GM19467 (cell line): ENCODE measurements around the gene PLCH2.
"Not testable (repeated sequence)": the region's sequence is repeated elsewhere in the genome, so short reads cannot be mapped to it uniquely, and the experiment has no call there.

Experiments
- ATAC-seq: cut with Tn5 transposase; IDR thresholded peaks from one replicate; pipeline ENCODE4 v1.9.1; 2021; ENCODE audit warnings: mild to moderate bottlenecking, moderate library complexity; ENCODE audit not compliant: unreplicated experiment

Gene PLCH2

GRCh38 chr1:2543543-2544092 lies 67.5 kb downstream of the PLCH2 start:
- ATAC-seq = no peak

DNA sequence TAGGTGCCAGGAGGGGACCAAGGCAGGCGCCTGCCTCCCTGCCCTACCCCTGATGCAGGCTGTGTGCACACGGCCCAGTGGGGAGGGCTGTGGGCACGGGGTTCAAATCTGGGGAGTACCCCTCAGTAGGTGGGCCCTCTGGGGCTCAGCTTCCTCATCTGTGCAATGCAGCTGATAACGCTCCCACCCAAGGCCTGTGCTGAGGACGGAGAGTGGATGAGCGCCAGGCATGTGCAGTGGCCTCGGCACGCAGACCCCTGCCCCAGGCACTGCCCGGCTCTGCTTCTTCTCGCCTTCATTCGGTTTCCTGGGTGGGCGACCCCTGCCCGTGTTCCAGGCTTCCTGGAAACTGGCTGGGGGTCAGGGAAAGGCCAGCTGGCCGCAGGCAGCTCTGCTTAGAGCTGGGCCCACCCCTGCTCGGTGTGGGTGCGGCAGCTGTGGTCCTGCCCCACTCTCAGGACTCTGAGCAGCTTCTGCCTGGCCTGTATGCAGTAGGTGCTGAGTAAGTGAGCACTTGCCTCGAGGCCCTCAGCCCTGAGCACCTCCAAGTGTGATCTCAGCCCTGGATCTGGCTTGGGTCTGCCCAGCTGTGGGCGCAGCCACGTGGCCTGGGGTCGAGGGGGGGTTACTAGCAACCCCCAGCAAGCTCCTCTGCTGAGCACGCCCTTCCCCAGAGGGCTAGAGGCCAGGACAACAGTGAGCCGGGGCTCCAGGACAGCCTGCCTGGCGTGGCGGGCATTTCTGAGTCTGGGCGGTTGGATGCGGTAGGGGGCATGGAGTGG lies 68.2 kb downstream of the PLCH2 start:
- no peak for ATAC-seq

DNA sequence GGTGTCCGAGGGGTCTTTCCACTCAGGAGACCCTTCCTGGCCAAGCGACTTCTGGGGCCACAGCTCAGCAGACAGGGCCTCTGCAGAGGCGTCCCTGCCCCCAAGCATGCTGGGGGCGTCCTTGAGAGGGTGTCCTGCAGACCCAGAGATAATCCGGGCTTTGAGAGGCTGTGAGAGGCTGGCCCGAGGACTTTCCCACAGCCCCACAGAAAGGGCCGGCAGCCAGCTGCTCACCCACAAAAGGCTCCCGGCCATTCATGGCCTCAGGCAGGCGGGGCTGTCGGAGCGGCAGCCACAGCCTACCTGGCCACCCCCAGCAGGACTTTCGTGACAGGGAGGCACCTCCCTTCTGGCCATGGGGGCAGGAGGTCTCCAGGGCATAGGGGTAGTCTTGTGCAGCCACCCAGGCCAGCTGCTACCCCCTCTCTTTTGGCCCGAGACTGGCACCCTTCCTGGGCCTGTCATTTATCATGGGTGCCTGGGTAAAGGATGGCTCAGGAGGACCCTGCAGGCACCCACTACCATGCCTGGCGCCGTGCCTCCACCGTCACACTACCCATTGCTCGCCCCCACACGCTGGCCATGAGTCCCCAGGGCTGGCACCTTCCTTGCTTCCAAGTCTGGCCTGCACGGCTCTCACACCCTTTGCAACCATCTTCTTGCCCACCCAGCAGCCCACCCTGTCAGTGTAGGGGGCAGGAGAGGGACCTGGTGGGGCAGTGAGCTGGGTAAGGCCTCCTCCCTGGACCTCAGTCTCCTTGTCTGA lies 69.0 kb downstream of the PLCH2 start:
- ATAC-seq = no peak

- ATAC-seq = peak; percentile 32
Observed at GRCh38 chr1:2545754-2546514, 69.8 kb downstream of the PLCH2 start.

GRCh38 chr1:2546515-2547209 lies 70.6 kb downstream of the PLCH2 start:
- peak; percentile 27 for ATAC-seq

- peak; percentile 0 for ATAC-seq
Observed at GRCh38 chr1:2547210-2548067, 71.3 kb downstream of the PLCH2 start.

- ATAC-seq = no peak
Observed at GRCh38 chr1:2548068-2548589, 72.0 kb downstream of the PLCH2 start.

DNA sequence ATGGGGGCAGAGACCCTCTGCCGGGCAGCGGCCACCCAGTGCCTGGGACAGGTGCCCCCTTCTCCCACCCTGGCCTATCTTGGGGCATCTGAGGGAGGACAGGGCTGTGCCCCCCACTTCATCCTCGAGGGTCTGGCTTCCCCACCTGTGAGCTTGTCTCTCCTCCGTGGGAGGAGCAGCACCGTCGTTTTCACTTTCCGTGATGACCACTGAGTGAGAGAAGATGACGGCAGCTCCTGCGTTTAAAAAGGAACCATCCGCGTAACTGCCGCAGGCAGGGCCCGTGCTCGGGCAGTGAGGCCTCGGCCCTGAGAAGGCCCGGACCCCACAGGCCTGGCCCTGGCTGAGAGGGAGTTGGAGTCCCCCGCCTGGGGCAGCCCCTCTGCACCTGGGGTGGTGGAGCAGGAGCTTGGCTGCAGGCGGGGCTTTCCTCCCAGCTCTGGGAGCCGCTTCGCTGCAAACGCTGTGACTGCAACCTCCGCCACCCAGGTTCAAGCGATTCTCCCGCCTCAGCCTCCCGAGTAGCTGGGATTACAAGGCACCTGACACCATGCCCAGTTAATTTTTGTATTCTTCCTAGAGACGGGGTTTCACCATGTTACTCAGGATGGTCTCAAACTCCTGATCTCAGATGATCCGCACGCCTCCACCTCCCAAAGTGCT lies 73.4 kb downstream of the PLCH2 start:
- not testable (repeated sequence) for ATAC-seq

- not testable (repeated sequence) for ATAC-seq
Observed at GRCh38 chr1:2550309-2550861, 74.3 kb downstream of the PLCH2 start.

DNA sequence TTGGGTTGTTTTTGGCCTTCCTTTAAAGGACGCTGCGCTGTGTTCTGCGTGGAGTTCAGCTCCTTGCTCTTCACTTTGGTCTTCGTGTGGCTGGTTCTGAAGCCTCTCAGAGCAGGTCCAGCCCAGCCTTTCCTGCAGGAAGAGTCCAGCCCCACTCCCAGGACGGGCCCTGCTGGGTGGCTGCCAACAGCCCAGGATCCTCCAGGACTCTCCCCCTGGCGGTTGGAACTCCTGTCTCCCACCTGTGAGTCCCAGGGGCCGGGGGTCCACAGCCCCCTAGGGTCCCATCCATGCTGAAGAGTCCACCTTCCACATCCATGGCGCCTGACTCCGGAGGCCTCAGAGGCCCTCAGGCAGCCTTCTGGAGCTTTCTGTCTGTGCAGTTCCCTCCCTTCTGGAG lies 75.5 kb downstream of the PLCH2 start:
- ATAC-seq = not testable (repeated sequence)

DNA sequence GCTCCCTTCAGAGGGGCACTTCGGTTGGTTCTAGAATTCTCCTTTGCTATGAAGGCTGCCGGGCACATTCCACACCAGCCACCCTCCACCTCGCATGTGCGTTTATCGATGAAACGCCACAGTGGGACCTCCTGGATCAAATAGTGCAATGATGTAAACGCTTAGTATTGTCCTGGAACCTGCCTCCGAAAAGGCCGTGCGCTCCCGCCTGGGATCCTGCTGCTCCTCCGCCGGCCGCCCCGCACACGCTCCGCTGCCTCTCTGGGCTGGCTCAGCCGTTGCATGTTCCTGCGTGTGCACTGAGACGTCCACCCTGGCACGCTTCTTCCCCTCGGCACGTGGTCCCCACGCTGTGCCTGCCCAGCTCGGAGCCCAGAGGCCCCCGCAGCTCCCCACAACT lies 76.1 kb downstream of the PLCH2 start:
- ATAC-seq = no peak

DNA sequence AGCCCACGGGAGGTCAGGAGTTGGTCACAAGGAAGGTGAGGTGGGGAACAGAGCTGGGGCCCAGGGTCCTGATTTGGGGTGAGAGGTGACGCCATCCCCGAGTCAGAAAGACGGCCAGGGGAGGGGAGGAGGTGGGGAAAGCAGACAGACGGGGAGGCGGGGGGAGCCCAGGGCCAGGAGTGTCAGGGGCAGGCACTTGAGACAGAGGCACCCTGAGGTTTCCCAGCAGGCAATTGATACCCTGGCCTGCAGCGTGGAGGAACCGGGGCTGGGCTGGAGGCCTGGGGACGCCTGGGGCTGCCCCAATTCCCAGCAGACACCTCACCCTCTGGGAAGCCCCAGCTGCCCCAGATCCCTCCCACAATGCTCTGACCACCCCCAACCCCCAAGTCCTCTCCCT lies 77.0 kb downstream of the PLCH2 start:
- ATAC-seq = not testable (repeated sequence)

- ATAC-seq = no peak
Observed at GRCh38 chr1:2553871-2554620, 78.0 kb downstream of the PLCH2 start.

- ATAC-seq = no peak
Observed at GRCh38 chr1:2554621-2555387, 78.7 kb downstream of the PLCH2 start.
